Measurements from ENCODE around the gene DYNLT3.

DNA sequence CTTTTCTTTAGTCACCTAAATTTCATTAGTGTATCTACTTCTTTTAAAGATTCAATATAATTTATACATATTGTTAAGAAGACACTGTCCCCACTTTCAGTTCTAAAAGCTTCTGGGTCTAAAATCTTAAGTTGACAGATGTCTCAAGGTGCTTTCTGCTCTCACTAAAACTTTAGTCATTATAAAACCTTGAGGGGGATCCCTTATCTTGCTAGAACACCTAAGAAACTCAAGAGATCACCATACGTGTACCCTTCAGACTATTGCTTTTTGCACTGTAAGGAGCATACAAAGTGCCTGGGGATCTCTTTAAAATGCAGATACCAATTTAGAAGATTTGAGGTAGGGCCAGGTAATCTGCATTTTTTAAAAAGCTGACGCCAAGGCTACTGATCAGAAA, 37.4 kb downstream of the DYNLT3 start:
- no peak for TF ChIP-seq POLR2A (IDR thresholded peaks at IDR 0.05; ENCODE audit: low read depth, low read length)
- TF ChIP-seq POLR2AphosphoS5 (IDR thresholded peaks at IDR 0.05; ENCODE audit: low read depth, low read length) = no peak
- TF ChIP-seq TAF1 (IDR thresholded peaks at IDR 0.05; ENCODE audit: borderline replicate concordance, low read depth, low read length) = no peak

Data from GM12892 (cell line).